WI38 (cell line): Measurements from ENCODE around the gene DPP10.

Source experiments
- H3K4me3 ChIP-seq: 2 replicates; pipeline ENCODE4 v1.5.1; 2011; ENCODE audit warnings: low read depth, mild to moderate bottlenecking, control low read depth, low read length
- TF ChIP-seq, protein P1 (sequence below): IDR thresholded peaks from 2 replicates; pipeline ENCODE4 v1.5.1; 2012; ENCODE audit warnings: low read depth, mild to moderate bottlenecking, control low read depth, low read length

Gene DPP10

DNA sequence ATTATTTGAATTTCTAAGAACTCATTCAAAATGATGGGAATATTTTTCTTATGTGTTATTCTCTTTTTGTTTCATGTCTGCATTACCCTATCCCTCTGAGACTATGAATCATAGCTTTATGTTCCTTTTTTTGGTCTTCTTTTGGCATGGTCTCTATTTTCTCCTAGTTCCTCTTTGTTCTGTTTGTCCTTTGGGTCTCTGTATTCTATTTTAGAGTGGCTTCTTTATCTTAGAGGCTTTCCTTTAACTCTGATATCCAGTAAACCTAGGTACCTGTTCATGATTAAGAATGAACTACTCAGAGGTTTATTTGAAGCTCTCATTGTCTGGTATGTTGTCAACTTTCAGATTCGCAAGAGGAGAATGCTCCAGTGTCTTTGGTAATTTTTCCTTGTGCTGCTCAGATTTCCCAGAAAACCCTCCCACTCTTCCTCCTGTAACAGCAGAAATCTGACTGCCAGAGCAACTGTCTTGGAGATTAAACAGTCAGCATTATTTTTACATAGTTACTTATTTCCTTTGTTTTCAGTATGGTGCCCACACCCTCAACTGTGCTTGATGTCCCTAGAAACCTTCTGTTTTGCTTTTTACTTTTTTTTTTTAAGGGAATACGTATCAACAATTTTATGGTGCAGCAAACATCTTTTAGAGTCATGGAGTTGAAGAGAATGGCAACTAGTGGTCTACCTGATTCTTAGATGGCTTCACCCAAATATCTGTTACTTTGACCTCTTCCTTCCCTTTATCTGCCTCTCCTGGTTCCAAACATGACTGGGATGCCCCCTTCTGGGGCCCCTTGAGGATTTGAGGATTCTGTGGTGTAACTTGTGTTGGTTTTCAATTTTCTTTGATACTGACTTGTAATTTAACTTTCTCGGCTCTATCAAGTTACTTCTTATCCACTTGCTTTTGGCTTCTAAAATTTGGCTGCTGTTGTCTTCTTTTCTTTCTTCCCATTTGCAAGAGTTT, 92.0 kb downstream of the DPP10 start:
- TF ChIP-seq, protein P1, sequence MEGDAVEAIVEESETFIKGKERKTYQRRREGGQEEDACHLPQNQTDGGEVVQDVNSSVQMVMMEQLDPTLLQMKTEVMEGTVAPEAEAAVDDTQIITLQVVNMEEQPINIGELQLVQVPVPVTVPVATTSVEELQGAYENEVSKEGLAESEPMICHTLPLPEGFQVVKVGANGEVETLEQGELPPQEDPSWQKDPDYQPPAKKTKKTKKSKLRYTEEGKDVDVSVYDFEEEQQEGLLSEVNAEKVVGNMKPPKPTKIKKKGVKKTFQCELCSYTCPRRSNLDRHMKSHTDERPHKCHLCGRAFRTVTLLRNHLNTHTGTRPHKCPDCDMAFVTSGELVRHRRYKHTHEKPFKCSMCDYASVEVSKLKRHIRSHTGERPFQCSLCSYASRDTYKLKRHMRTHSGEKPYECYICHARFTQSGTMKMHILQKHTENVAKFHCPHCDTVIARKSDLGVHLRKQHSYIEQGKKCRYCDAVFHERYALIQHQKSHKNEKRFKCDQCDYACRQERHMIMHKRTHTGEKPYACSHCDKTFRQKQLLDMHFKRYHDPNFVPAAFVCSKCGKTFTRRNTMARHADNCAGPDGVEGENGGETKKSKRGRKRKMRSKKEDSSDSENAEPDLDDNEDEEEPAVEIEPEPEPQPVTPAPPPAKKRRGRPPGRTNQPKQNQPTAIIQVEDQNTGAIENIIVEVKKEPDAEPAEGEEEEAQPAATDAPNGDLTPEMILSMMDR, result no peak
- H3K4me3 ChIP-seq, result no peak overlapping the region

DNA sequence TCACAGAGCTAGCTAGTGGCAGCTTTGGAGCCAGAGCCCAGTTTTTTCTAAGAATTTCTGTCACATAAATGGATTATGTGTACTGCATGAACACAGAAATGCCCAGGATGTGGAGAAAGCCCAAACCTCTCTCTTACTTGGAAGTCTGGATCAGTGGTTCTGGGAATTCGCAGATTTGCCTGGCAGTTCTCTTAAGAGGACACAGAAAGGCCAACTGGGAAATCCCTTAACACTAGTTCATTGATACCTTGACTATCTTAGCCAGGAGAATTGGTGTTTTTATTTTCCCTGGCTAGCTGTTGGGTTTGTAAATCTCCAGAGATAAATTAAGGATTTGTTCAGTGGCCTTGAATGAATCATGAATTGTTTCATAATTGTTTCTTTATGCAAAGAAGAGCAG, 95.3 kb downstream of the DPP10 start:
- TF ChIP-seq, protein P1, result no peak
- H3K4me3 ChIP-seq, result no peak overlapping the region

DNA sequence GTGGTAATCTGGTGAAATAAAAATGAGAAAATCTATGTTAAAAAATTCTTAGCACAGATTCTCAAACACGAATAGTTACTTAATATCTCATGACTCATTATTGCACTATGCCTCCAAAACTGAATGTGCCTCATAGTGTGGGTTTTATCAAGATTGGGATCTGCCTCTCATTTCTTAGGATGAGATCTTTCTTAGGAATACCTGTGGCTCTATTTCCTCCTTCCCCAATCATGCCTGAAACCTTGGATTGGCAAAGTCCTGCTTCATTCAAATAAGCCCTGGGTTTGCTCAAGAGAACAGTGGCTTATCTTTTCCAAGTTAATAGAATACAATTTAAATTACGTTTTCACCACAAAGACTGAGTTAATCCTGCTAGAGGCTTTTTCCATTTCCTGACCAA, 100.3 kb downstream of the DPP10 start:
- TF ChIP-seq, protein P1, result no peak
- no peak overlapping the region for H3K4me3 ChIP-seq

DNA sequence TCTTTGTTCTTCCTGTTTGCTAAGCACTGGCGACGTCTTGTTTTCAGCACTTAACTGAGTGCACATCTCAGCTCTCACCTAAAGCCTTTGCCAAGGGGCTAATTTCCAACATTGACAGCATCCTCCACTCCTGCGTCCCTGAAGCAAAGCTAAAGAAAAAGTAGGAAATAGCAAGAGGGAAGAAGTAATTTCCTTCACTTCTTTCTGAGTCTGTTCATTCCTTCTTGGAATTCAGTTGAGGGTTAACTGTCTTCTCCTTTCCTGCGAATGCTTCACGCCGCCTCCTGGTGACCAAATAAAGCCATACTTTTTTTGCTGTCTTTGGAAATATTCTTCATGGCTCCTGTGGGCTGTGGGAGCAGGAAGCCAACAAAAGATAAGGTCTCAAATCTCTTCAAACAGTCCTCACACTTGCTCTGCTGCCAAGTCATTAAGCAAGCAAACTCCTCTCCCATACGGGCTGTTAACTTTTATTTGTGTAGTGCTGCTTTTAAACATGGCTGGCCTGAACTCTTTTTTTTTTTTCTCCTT, 100.9 kb downstream of the DPP10 start:
- H3K4me3 ChIP-seq, result no peak overlapping the region
- TF ChIP-seq, protein P1, result no peak

DNA sequence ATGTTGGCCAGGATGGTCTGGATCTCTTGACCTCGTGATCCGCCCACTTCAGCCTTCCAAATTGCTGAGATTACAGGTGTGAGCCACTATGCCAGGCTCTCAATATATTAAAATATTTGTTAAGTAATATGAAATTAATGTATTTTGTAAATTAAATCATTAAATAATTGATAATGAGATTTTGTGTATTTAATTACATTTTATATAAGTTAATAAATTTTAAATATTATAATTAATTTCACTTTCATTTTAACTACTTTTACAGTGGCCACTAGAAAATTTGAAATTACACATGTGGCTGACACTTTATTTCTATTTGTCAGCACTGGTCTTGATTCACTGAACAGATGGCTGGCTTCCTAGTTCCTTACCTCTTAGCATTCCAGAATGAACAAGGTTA, 102.6 kb downstream of the DPP10 start:
- TF ChIP-seq, protein P1, result no peak

DNA sequence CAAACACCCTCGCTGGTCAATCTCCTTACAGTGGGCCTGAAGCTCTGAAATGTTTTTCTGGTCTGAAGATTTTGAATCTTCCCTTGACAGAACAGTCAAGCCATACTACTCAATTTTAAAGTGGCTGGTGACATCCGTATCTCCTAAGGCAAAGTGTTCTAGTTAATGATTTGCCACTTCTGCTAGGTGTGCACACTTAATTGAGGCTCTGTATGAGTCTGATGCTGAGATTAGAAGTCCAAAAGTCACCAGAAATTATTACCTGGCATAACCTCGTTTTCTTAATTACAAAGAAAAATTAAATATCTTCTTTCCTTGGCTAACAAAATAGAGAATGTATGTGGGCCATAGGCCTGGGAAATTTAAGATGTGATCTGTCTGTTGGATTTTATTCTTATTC, 104.1 kb downstream of the DPP10 start:
- TF ChIP-seq, protein P1, result no peak
- H3K4me3 ChIP-seq, result no peak overlapping the region

More for the DNA sequence above, 102.6 kb downstream of the DPP10 start:
- H3K4me3 ChIP-seq, result no peak overlapping the region

DNA sequence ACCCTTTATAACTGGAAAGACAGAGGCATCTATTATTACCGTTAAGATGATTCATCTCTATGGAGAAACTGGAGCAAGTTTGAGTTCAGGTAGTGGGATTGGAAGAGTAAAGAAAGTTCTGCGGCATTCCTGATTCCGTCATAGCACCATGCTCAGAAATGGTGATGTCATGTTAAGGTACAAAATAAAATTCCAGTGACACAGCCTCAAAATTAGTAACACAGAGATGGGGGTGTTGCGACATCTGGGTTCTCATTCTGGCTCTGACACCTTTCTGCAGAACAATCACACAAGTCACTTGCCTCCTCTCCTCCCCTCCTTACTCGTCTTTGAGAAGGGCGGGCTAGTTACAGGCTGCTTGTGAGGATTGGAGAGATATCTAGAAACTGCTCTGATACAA, 105.7 kb downstream of the DPP10 start:
- no peak overlapping the region for H3K4me3 ChIP-seq
- TF ChIP-seq, protein P1, result no peak
